NB4 (cell line): ENCODE data around the gene YPEL2.

ENCODE experiments used
- CTCF ChIP-seq: IDR thresholded peaks from one replicate; pipeline ENCODE4 v1.5.1; 2012; ENCODE audit warnings: low read depth, low read length
- MYC ChIP-seq: IDR thresholded peaks from 2 replicates; pipeline ENCODE4 v1.6.1; 2011; ENCODE audit warnings: low read depth, low read length
- POLR2A ChIP-seq: IDR thresholded peaks from 2 replicates; pipeline ENCODE4 v1.6.1; 2011; ENCODE audit warnings: mild to moderate bottlenecking; ENCODE audit not compliant: insufficient read length; ENCODE audit errors: extremely low read depth
- TF ChIP-seq, protein P1 (sequence below): IDR thresholded peaks from 2 replicates; pipeline ENCODE4 v1.6.1; 2011; ENCODE audit warnings: low read depth, low read length

GRCh38 chr17:59361916-59362810, 30.7 kb downstream of the YPEL2 start:
- no peak for TF ChIP-seq CTCF
- no peak for TF ChIP-seq POLR2A
- TF ChIP-seq, protein P1, sequence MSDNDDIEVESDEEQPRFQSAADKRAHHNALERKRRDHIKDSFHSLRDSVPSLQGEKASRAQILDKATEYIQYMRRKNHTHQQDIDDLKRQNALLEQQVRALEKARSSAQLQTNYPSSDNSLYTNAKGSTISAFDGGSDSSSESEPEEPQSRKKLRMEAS = no peak
- no peak for TF ChIP-seq MYC
